ENCODE measurements around the gene DFFA.

DFFA gene

GRCh38 chr1:10450156-10450814 lies 22.0 kb downstream of the DFFA start:
- Histone ChIP-seq H3K9ac (no peak overlapping the region), H3K9me3 (no peaks in the 10 kb centered on the region), H3K4me1 (no peaks in the 10 kb centered on the region), H3K27me3 (no peaks in the 10 kb centered on the region), H3K4me2 (no peak overlapping the region), H3K27ac (no peak overlapping the region), H3K36me3 (peaks cover 39% of the 10 kb centered on the region; the same call in 1 of the 2 replicates), H3K4me3 (no peak overlapping the region), H4K20me1 (no peaks in the 10 kb centered on the region)
- no peak for TF ChIP-seq Cebpa-rat (IDR thresholded peaks at IDR 0.05)

- H3K27me3 ChIP-seq = no peaks in the 10 kb centered on the region
- no peaks in the 10 kb centered on the region for H3K9me3 ChIP-seq
- no peak within 1 kb of the TSS for H3K4me2 ChIP-seq
- H3K9ac ChIP-seq = no peak within 1 kb of the TSS
- H3K4me3 ChIP-seq = no peak within 1 kb of the TSS
- TF ChIP-seq Cebpa-rat (IDR thresholded peaks at IDR 0.05) = no peak
- H3K4me1 ChIP-seq = no peaks in the 10 kb centered on the region
- no peaks in the 10 kb centered on the region for H4K20me1 ChIP-seq
- no peak within 1 kb of the TSS for H3K27ac ChIP-seq
- H3K36me3 ChIP-seq = peaks cover 41% of the 10 kb centered on the region; the same call in 1 of the 2 replicates
Observed at GRCh38 chr1:10449751-10450150, 22.6 kb downstream of the DFFA start, which contains the start of gene CORT. Gene CORT, plus strand, starts transcription at chr1:10450031. Its CDS starts 193 bp downstream, at chr1:10450224.

- Histone ChIP-seq H3K27me3 (no peaks in the 10 kb centered on the region), H4K20me1 (no peaks in the 10 kb centered on the region), H3K9me3 (no peaks in the 10 kb centered on the region), H3K4me1 (no peaks in the 10 kb centered on the region), H3K27ac (no peak overlapping the region), H3K4me3 (no peak overlapping the region), H3K9ac (no peak overlapping the region), H3K4me2 (no peak overlapping the region), H3K36me3 (peaks cover 49% of the 10 kb centered on the region)
- no peak for TF ChIP-seq Cebpa-rat (IDR thresholded peaks at IDR 0.05)
Observed at GRCh38 chr1:10446790-10447422, 25.4 kb downstream of the DFFA start.

- Histone ChIP-seq H3K27me3 (no peaks in the 10 kb centered on the region), H3K27ac (no peak overlapping the region), H3K9ac (no peak overlapping the region), H4K20me1 (no peaks in the 10 kb centered on the region), H3K4me2 (no peak overlapping the region), H3K36me3 (peaks cover 60% of the 10 kb centered on the region), H3K4me1 (no peaks in the 10 kb centered on the region), H3K4me3 (no peak overlapping the region), H3K9me3 (no peaks in the 10 kb centered on the region)
- TF ChIP-seq Cebpa-rat (IDR thresholded peaks at IDR 0.05) = no peak
Observed at GRCh38 chr1:10444795-10445397, 27.4 kb downstream of the DFFA start.

GRCh38 chr1:10444248-10444647 lies 28.1 kb downstream of the DFFA start:
- no peaks in the 10 kb centered on the region for H3K27me3 ChIP-seq

GRCh38 chr1:10440794-10441193 lies 31.5 kb downstream of the DFFA start:
- Histone ChIP-seq H3K27me3 (no peaks in the 10 kb centered on the region), H3K4me2 (no peak overlapping the region), H3K4me1 (no peaks in the 10 kb centered on the region), H4K20me1 (no peaks in the 10 kb centered on the region), H3K36me3 (peaks cover 40% of the 10 kb centered on the region), H3K9me3 (no peaks in the 10 kb centered on the region), H3K9ac (no peak overlapping the region), H3K4me3 (no peak overlapping the region), H3K27ac (no peak overlapping the region)
- TF ChIP-seq Cebpa-rat (IDR thresholded peaks at IDR 0.05) = no peak

More at GRCh38 chr1:10444248-10444647, 28.1 kb downstream of the DFFA start:
- no peak overlapping the region for H3K9ac ChIP-seq
- H3K36me3 ChIP-seq = peaks cover 58% of the 10 kb centered on the region
- no peak overlapping the region for H3K4me3 ChIP-seq
- H3K9me3 ChIP-seq = no peaks in the 10 kb centered on the region
- no peak overlapping the region for H3K4me2 ChIP-seq
- no peak for TF ChIP-seq Cebpa-rat (IDR thresholded peaks at IDR 0.05)
- H3K4me1 ChIP-seq = no peaks in the 10 kb centered on the region
- H4K20me1 ChIP-seq = no peaks in the 10 kb centered on the region
- H3K27ac ChIP-seq = no peak overlapping the region

- Histone ChIP-seq H3K4me2 (no peak overlapping the region), H3K4me3 (no peak overlapping the region), H4K20me1 (no peaks in the 10 kb centered on the region), H3K9me3 (no peaks in the 10 kb centered on the region), H3K36me3 (peaks cover 39% of the 10 kb centered on the region), H3K9ac (no peak overlapping the region), H3K27ac (no peak overlapping the region), H3K4me1 (no peaks in the 10 kb centered on the region), H3K27me3 (no peaks in the 10 kb centered on the region)
- TF ChIP-seq Cebpa-rat (IDR thresholded peaks at IDR 0.05) = no peak
Observed at GRCh38 chr1:10440305-10440704, 32.0 kb downstream of the DFFA start.

GRCh38 chr1:10438677-10439163 lies 33.6 kb downstream of the DFFA start:
- TF ChIP-seq Cebpa-rat (IDR thresholded peaks at IDR 0.05) = no peak
- no peak overlapping the region for H3K9ac ChIP-seq
- H3K4me2 ChIP-seq = no peak overlapping the region
- H4K20me1 ChIP-seq = no peaks in the 10 kb centered on the region
- H3K36me3 ChIP-seq = peaks cover 33% of the 10 kb centered on the region
- no peak overlapping the region for H3K27ac ChIP-seq
- H3K4me1 ChIP-seq = peaks cover 2% of the 10 kb centered on the region; the same call in 1 of the 2 replicates
- no peaks in the 10 kb centered on the region for H3K27me3 ChIP-seq
- no peak overlapping the region for H3K4me3 ChIP-seq
- H3K9me3 ChIP-seq = no peaks in the 10 kb centered on the region

GRCh38 chr1:10437052-10437451 lies 35.3 kb downstream of the DFFA start:
- Histone ChIP-seq H3K27me3 (no peaks in the 10 kb centered on the region), H3K9ac (no peak overlapping the region), H3K4me2 (no peak overlapping the region), H3K36me3 (peaks cover 33% of the 10 kb centered on the region), H4K20me1 (no peaks in the 10 kb centered on the region), H3K4me1 (peaks cover 19% of the 10 kb centered on the region), H3K27ac (no peak overlapping the region), H3K9me3 (no peaks in the 10 kb centered on the region), H3K4me3 (no peak overlapping the region)
- TF ChIP-seq Cebpa-rat (IDR thresholded peaks at IDR 0.05) = no peak

- Histone ChIP-seq H3K27ac (no peak overlapping the region), H3K9ac (no peak overlapping the region), H4K20me1 (no peaks in the 10 kb centered on the region), H3K4me3 (no peak overlapping the region), H3K4me1 (peaks cover 34% of the 10 kb centered on the region), H3K27me3 (no peaks in the 10 kb centered on the region), H3K4me2 (no peak overlapping the region), H3K9me3 (no peaks in the 10 kb centered on the region), H3K36me3 (0 out of 2 replicates have a peak, but pooled peaks cover 14% of the 10 kb centered on the region)
- no peak for TF ChIP-seq Cebpa-rat (IDR thresholded peaks at IDR 0.05)
Observed at GRCh38 chr1:10434590-10434989, 37.7 kb downstream of the DFFA start.

All from BLaER1 (cell line).